Activated CD4-positive, alpha-beta T cell treated with anti-CD3 and anti-CD28 coated beads, Interleukin-2, Interleukin-6, amounts not matched to agents 100 ng/mL and 50 ng/mL, durations not matched to agents 16 hours and 8 hours (primary cell): ENCODE data around the gene RPS6KB2.
A peak's percentile ranks its signal among the peaks of the same experiment; 100 is the strongest.
"Not testable (repeated sequence)": the region's sequence is repeated elsewhere in the genome, so short reads cannot be mapped to it uniquely, and the experiment has no call there.

ENCODE experiments used
- DNase-seq: peaks from one replicate; pipeline ENCODE4 v3.0.0-alpha.2; 2020

RPS6KB2 gene

DNA sequence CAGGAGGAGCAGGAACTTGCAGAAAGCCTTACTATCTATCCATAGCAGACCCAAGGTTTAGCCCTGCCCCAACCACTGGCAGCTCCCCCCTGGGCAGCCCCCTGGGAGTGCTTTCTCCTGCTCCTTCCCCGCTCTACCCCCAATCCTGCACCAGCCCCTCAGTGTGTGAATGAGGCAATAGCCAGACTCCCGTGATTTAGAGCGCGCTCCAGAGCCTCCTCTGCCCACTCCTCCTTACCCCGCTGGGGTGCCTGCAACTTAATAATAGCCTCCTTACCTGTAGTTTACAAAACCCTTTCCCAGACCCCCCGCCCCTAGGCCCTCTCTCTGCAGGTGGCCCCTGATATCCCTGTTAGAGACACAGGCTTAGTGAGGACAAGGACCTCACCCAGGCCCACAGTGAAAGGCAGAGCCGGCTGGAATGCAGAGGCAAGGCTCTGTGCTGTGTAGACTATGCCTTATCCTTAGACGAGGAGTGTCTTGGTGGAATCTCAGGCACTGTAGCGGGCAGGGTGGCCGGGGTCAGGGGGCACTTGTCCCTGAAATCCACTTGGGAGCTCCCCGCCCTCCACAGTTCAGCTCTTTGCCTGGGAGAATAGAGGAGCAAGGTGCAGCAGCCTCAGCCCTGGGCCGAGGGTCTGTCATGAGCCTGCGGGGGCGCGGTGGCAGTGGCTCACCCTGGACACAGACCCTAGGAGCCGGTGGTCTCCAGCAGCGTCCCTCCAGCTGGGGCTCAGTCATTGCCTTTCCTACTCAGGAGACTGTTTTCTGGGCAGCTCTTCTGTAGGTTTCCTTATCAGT lies 17.1 kb upstream of the RPS6KB2 start:
- no peak for DNase-seq

DNA sequence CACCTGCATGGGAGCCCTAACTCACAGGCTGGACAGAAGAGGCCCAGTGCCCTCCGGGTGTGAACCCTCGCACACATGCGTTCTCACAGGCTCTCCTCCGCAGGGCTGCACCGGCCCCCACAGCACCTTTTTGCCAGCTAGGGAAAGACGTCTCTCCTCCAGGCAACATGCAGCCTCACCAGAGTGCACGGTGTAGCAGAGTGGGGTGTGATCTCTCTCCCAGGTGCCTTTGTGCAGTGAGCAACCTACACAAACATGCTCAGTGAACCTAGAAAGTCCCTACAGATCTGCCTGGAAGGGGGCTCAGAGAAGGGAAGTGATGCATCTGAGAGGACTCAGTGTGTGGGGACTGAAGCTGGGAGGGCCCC lies 16.5 kb upstream of the RPS6KB2 start:
- DNase-seq: no peak

DNA sequence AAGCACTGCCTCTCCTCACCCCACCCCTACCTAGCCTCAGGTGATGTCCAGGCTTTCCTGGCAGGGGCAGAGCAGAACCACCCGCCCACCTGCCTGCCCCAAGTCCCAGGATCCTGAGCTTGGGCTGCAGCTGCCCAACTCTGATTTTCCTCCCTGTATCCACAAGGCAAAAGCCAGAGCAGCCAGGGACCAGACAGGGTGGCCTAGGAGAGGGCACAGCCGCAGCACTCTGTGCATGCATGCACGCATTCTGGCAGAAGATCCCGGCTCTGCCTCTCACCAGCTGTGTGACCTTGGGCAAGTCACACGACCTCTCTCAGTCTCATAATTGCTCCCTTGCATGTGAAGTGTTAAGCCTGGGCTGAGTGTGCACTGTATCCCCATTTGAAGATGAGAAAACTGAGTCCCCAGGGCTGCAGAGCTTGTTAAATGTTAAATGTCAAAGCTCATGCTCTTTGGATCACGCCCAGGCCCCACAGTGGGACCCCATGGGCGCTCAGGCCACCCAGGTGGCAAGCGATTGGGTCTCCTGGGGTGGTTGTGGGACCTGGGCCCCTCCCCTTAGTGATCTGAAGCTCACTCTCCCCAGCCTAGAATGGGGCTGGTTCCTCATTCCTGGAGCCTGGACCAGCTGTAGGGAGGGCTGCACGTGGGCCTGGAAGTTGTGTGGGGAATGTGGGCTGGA lies 15.7 kb upstream of the RPS6KB2 start:
- no peak for DNase-seq

DNA sequence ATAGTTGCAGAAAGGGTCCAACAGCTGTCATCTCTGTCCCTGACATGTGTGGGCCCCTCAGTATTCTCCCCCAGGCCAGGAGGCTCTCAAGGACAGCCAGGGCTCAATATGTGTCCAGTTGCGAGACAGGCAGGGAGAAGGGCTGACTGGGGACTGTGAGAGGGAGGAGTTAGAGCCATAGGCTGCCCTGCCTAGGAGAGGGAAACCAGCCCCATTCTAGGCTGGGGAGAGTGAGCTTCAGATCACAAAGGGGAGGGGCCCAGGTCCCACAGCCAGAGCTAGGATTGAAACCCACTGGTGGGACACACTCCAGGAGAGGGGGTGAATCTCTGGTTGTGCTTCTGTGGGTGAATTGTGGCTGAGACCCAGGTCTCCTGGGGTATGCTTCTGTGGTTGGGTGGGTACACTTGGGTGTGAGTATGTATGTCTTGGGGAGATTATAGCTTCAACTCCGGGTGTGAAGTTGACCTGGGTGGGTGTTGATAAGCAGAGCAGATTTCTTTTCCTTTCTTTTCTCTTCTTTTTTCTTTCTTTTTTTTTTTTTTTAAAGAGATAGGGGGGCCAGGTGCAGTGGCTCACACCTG lies 14.9 kb upstream of the RPS6KB2 start:
- DNase-seq: no peak

DNA sequence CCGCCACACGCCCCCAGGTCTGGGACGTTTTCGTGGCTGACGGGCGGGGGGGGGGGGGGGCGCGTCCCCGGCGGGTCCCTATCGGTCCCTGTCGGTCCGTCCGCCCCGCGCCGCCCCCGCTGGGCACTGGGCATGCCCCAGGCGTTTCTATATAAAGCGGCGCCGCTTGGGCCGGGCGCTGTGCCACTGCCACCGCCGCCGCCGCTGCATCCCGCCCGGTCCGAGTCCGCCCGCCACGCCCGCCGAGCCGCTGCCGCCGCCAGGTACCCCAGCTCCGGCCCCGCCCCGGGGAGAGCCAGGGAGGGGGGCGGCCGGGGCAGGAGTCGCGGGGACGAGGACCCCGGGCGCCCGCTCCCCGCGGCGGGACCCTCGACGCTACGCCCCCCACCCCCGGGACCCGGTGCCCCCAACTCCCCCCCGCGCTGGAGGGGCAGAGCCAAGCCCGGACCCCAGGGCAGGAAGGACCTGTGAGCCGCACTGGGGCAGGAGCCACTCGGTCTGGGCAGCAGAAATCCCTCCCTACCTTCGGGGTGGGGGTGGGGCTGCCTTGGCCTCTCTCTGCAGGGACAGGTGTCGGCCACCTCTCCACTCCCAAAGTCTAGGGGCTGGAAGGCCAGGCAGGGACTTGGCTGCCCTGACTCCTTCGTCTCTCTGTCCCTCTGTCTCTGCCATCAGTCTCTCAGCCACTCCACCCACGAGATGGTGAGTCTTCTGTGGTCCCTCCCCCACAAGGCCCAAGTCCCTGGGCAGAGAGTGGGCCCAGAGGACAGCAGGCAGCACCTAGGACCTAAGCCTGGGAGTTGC lies 12.6 kb upstream of the RPS6KB2 start, which contains the start of gene CARNS1:
Gene CARNS1, plus strand, starts transcription at position 178 of the 804 bp plus-strand sequence. Its CDS starts 522 bp downstream, at position 700.
- DNase-seq: no peak

DNA sequence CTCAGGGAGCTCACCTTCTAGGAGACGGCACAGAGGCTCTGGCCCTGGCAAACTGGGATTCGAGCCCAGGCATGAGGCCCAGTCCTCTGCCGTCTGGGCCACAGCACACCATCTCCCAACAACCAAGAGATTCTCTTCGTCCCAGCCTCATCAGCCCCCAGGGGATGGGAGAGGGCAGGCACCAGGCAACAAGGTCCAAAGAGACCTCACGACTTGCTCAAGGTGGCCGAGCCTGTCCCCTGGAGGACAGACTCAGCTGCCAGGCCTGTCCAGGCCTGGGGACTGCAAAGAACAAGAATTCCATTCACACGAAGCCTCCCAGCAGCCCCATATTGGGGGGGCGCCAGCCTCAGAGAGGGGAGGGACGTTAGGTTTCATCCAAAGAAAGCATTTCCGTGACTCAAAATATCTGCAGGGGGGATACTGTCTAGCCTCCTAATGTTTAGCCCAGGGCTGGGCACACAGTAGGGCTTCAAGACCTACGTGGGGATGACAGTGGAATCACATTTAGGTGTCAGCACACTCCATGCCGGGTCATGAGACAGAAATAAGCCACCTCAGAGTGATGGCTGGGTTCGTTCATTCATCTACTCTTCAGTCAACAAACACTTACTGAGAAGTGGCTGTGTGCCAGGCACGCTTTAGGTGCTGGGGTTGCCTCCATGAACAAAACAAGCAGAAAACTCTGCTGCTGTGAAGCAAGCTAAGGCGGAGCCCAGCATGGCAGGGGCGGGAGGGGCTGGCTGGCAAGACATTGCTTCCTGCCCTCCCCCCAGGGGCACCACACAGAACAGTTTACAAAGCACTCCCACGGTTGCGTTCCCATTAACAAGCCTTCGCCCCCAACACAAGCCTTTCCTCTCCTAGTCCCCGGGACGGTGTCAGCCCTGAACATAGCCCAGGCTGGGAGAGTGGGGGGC lies 11.6 kb upstream of the RPS6KB2 start:
- DNase-seq: no peak

DNA sequence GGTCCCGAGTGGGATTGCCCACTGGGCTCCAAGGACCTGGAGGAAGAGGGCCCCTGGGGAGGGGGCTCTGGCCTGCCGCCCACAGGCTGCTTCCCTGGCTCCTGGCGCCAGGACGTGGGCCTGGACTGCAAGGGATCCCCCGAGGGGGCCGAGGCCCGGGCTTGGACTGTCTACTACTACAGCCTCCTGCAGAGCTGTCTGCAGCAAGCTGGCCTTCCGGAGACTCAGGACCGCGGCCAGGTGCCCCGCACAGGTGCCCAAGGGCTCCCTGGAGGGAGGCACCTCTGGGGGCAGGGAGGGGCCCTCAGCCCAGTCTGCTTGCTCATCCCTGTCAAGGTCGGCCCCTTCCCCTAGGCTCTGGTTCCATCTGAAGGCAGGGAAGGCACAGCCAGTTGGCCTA lies 10.9 kb upstream of the RPS6KB2 start:
- DNase-seq: no peak

DNA sequence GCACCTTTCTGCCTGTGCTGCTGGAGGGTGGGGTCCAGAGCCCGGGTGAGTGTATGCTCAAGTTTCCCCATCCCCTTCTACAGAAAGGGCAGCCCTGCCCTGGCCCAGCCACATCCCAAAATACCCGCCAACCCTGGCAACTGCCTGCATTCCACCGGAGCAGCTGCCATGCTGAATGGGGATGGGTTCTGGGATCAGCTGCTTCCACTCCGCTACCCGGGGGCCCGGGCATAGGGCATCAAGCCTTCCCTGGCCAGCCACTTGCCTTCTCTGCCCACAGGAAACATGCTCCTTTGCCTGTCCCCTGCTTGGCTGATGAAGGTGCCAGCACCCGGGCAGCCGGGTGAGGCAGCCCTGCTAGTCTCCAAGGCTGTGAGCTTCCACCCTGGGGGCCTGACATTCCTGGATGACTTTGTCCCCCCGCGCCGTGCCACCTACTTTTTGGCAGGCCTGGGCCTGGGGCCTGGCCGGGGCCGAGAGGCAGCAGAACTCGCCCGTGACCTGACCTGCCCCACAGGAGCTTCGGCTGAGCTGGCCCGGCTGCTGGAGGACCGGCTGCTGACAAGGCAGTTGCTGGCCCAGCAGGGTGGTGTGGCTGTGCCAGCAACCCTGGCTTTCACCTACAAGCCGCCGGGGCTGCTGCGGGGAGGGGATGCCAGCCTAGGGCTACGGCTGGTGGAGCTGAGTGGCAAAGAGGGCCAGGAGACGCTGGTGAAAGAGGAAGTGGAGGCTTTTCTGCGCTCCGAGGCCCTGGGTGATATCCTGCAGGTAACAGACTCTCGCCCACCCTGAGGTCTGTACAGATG lies 9.6 kb upstream of the RPS6KB2 start:
- DNase-seq: no peak

DNA sequence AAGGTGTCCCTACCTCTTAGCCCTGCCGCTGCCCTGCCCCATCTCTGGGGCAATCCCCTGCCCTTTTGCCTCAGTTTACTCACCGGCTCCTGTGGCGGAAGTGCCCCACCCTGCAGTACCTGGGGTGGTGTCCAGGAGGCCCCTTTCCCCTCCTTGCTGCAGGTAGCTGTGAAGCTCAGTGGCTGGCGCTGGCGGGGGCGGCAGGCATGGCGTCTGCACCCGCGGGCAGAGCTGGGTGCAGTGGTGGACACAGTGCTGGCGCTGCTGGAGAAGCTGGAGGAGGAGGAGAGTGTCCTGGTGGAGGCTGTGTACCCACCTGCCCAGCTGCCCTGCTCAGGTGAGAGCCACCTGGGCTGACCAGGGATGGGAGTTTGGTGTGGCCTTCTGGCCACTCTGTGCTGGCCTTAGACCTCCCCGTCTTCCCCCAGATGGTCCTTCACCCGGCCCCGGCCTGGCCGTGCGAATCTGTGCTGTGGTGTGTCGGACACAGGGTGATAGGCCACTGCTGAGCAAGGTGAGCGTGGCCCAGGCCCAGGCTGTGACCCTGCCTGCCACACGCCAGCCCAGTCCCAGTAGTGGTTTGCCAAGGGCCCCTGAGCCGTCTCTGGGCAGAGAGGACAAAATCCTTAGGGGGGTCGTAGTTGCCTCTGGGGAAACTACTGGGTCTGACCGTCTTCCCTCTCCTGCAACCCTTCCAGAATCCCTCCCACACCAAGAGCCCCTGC lies 8.8 kb upstream of the RPS6KB2 start:
- DNase-seq: no peak

DNA sequence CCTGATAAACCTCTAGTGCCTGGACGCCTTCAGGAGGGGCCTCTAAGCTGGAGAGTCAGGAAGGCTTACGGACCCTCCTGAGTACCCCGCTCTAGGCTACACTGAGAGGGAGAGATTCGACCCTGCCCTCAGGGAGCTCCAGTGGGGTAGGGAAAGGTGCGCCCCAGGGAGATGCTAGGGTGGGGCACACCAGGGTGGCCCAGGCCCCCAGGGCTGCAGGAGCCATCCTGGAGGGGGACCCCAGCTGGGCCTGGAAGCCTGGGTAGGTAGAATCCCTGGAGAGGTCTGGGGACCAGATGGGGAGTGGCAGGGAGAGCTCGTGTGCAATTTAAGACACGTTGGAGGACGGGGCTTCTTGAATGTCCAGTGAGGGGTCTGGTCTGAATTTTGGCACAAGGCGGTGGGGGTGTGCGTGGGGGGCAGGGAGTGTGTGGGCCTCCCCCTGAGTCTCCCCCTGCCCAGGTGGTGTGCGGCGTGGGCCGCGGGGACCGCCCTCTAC lies 8.1 kb upstream of the RPS6KB2 start:
- no peak for DNase-seq

DNA sequence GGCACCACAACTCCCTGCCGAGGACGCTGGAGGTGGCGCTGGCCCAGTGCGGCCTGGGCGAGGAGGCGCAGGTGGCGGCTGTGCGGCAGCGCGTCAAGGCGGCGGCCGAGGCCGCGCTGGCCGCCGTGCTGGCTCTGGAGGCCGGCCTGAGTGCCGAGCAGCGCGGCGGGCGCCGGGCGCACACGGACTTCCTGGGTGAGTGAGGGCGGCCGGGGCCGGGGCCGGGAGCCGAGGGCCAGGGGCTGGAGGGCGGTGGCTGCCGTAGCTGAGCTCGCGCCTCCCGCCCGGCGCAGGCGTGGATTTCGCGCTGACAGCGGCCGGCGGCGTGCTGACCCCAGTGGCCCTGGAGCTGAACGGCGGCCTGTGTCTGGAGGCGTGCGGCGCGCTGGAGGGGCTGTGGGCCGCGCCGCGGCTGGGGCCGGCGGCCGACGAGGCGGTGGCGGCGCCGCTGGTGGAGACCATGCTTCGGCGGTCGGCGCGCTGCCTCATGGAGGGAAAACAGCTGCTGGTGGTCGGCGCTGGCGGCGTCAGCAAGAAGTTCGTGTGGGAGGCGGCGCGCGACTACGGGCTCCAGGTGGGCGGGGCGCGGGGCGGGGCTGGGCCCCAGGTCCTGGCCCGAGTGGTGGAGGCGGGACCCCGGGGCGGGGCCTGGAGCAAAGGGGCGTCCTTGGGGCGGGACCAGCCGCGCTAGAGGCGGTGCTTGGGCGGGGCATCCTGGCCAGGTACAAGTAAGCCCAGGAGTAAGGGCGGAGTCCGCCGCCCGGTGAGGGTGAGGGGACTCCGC lies 7.5 kb upstream of the RPS6KB2 start:
- peak; percentile 99 for DNase-seq

DNA sequence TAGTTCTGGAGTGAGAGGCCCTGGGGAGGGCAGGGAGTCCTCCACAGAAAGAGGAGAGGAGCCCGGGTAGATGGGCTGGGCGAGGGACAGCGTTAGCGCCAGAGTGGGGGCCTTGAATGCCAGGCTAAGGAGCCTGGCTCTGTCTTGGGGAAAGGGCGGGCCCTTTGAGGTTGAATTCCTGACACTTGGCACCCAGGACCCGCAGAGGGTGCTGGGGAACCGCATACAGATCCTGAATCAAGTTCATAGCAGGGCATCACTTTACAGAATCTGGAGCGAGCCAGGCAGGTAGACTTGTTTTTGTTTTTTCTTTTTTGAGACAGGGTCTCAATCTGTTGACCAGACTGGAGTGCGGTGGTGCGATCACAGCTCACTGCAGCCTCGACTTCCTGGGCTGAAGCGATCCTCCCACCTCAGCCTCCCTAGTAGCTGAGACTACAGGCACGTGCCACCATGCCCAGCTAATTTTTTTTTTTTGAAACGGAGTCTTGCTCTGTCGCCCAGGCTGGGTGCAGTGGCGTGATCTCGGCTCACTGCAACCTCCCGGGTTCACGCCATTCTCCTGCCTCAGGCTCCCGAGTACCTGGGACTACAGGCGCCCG lies 6.8 kb upstream of the RPS6KB2 start:
- no peak for DNase-seq

DNA sequence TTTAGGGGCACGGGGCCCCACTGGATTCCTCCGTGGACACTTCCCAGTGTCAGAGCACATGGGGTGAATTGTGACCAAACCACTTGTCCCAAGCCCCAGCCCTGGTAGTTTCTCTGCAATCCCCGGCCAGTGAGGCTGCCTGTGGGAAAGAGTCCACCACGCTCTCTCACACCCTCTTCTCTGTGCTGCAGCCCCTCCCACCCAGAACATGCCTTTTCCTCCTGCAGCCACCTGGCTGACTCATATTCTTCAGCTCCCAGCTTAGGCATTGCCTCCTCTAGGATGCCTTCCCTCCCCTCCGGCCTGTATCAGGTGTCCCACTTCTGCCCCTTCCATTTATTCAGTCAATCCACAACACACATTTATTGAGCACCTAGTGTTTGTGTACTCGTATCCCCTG lies 5.4 kb upstream of the RPS6KB2 start:
- DNase-seq: no peak

DNA sequence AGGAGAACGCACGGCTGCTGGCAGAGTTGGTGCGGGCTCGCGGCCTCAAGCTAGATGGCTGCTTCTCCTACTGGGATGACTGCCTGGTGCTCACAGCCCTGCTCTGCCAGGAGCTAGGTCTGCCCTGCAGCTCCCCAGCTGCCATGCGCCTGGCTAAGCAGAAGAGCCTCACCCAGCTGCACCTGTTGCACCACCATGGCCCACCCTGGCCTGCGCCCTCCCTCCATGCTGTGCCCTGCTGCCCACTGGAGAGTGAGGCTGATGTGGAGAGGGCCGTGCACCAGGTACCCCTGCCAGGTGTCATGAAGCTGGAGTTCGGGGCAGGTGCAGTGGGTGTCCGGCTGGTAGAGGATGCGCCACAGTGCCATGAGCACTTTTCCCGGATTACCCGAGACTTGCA lies 4.8 kb upstream of the RPS6KB2 start:
- no peak for DNase-seq

DNA sequence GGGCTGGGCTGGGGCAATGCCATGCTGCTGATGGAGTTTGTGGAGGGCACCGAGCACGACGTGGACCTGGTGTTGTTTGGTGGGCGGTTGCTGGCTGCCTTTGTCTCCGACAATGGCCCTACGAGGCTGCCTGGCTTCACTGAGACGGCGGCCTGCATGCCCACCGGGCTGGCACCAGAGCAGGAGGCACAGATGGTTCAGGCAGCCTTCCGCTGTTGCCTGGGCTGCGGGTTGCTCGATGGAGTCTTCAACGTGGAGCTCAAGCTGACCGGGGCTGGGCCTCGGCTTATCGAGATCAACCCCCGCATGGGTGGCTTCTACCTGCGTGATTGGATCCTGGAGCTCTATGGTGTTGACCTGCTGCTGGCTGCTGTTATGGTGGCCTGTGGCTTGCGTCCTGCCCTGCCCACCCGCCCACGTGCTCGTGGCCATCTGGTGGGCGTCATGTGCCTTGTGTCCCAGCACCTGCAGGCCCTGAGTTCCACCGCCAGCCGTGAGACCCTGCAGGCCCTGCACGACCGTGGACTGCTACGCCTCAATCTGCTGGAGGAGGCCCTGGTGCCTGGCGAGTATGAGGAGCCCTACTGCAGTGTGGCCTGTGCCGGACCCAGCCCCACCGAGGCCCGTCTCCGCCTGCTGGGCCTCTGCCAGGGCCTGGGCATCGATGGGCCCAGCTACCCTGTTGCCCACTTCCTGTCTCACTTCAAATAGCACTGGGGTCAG lies 4.2 kb upstream of the RPS6KB2 start:
- no peak for DNase-seq

DNA sequence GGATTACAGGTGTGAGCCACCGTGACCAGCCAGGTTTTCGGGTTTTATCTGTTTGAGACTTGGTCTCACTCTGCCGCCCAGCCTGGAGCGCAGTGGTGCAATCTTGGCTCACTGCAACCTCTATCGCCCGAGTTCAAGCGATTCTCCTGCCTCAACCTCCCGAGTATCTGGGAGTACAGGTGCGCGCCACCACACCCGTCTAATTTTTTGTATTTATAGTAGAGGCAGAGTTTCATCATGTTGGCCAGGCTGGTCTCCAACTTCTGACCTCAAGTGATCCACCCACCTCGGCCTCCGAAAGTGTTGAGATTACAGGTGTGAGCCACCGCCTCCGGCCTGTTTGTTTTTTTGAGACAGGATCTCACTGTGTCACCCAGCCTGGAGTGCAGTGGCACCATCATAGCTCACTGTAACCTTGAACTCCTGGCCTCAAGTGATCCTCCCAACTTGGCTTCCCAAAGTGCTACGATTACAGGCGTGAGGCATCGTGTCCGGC lies 882 bp upstream of the RPS6KB2 start:
- not testable (repeated sequence) for DNase-seq

DNA sequence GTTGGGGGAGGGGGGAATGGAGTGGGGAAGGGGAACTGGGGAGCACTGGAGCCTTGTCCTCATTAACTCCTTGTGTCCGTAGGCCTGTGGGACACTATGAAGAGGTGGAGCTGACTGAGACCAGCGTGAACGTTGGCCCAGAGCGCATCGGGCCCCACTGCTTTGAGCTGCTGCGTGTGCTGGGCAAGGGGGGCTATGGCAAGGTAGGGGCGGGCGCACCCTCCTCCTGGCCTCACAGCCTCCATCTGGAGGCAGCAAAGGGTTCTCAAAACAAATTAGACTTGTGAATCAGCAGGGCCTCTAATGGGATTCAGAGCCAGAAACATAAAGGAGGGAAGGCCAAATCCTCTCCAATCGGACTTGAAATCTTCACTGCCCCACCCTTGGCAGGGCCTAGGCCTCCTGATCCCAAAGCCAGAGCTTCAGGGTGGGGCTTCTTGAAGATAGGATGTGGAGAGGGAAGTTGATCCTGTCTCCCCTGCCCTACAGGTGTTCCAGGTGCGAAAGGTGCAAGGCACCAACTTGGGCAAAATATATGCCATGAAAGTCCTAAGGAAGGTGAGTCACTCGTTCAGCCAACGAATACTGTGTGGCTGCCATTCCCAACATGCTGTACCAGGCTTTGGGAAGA lies 859 bp downstream of the RPS6KB2 start:
- no peak for DNase-seq

DNA sequence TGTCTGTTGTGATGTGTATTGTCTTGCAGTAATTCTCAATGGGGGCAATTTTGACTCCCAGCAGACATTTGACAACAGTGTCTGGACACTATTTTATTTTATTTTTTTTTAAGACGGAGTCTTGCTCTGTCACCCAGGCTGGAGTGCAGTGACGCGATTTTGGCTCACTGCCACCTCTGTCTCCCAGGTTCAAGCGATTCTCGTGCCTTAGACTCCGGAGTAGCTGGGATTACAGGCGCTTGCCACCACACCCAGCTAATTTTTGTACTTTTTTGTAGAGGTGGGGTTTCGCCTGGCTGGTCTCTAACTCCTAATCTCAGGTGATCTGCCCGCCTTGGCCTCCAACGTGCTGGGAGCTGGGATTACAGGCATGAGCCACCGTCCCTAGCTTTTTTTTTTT lies 1.4 kb downstream of the RPS6KB2 start:
- DNase-seq: no peak
